A204.1 (cell line): ENCODE results near the gene CYP46A1.

Experiments used
- FAIRE-seq: peaks from 2 replicates; lab custom pipeline; 2012; peaks lifted over from hg19 to GRCh38; lab: Jason Lieb, UNC

The CYP46A1 gene

DNA sequence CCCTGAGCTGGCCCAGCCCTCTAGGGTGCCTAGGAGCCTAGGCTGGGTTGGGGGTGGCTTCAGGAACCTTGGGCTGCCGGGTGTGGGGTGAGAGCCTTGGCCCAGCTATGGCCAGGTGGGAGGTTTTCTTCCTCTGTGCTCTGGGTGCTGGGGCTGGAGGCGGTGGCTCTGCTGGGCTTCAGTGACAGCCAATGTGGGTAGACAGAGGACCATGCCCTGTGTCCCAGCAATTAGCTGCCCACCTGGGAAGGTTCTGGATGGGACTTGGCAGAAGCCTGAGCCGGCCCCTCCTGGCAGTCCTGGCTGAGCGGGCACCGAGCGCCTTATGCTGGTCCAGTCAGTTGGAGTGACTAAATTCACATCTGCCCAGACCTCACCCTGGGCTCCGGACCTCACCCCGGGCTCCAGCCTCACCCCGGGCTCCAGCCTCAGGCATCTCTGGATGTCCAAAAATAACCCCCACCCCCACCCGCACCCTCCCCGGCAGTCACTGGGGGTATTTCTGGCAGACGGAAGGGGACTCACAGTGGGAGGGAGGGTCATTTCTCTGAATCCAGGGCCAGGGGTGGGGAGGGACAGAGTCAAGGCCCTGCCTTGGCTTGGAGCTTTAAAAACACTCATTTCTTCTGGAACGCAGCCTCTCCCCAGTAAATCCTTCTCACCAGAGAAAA, 46.9 kb downstream of the CYP46A1 start:
- no peak for FAIRE-seq

DNA sequence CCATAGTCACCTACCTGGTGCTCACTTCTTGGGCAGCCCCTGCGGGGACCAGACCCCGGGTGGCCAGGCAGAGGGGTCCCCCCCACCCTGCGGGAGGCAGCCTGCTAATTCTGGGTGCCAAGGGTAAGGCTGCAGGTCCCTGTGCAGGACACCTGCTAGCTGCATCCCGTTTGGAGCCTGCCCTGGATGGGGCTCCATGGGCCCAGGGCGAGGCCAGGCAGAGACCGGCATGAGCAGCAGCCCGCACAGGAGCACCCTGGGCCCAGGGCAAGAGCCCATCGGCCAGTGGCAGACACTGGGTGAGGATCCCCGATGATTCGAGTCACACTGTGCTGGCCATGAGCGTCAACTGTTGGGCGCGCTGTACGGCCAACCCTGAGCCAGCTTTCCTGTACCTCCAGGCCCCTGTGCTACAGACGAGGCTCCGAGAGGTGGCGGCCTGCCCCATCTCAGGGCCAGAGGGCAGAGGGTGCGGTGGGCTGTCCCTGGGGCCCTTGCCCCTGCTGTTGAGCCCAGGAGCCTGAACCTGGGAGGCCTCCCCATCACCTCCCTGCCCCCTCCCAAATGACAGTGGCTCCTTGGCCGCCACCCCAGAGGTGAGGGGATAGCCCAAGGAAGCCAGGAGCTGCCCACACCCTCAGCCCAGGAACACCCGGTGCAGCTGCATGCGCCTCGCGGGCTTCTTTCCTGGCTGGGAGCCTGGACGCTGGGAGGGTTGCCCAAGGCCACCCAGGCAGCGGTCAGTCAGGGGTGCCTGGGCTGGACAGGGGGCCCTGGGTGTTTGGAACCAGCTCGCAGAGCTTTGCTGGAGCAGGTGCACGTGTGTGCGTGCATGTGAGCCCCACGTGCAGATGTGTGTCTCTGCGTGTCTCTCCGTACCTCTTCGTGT, 47.7 kb downstream of the CYP46A1 start:
- no peak for FAIRE-seq

DNA sequence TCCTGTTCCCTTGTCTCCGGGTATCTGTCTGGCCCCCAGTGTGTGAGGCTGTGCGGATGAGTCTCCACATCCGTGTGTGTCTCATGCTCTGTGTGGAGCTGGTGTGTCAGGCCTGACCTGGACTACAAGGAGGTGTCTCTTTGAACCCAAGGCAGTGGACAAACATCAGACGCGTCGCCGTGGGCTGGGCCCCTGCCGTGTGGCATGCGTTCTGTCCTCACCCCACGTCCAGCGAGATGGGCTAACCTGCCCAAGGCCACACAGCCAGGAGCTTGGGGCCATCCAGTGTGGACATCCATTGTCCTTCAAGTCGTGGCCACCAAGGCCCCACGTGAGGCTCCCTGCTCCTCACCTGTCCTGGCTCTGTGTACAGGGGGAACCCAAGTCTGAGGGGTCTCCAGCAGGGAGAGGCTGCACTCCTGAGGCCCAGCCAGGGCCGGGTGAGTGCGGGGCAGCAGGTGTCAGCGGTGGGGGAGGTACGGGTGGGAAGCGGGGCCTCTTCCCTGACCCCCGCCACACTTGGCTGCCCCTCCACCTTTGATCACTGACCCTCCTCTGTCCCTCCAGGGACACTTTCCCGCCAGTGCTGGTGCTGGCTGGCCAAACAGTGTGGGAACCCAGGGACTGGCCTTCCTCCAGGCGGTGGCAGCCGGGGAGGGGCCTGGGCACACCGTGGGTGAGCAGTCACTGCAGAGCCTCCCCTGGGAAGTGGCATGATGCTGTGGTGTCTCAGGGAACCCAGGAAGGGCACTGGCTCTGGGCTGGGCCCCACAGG, 48.5 kb downstream of the CYP46A1 start:
- no peak for FAIRE-seq

DNA sequence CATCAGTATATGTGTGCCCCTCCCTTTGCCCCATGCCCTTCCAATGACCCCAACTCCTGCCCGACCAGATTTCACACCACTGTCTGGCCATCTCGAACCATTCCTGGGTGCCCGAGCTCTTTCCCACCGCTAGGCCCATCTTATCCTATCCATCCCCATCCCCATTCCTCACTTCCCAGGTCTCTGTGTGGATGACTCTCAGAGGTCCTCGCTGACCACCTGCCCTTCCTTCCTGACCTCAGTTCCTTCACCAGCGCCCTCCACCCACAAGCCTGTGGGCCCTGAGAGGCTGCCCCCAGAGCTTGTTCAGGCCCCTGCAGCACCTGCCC, 49.1 kb downstream of the CYP46A1 start:
- no peak for FAIRE-seq

DNA sequence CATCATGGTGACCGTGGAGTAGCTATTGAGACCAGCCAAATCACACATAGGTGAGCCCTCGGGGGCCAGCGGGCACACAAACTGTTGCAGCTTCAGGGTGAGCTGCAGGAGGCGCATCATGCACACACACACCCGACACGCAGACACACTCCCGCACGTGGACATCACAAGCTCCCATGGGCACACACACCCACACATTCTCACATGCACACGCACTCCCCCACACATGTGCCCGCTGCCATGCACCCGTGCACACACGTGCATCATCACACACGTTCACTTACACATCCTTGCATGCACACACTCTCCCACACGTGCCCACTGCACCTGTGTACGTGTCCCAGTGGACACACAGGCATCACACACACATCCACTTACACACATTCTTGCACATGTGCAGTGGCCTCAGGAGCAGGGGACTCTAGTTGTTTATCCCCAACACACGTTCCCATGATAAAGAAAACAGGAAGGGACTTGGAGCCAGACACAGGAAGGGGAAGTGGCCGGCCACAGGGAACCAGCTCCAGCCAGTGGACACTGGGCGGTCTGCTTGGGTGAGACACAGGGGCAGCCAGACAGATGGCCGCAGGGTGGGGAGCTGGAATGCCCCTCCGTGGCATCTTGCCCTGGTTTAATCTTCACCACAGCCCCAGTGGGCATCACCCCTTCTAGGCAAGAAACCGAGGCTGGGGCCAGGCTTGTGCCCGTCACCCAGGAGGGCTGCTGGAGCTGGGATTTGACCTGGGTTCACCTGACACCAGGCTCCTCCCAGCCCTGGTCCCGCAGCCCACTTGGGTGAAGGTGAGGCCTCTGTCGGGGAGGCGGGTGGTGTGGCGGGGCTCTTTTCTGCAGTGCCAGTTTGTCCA, 49.7 kb downstream of the CYP46A1 start:
- FAIRE-seq = no peak

DNA sequence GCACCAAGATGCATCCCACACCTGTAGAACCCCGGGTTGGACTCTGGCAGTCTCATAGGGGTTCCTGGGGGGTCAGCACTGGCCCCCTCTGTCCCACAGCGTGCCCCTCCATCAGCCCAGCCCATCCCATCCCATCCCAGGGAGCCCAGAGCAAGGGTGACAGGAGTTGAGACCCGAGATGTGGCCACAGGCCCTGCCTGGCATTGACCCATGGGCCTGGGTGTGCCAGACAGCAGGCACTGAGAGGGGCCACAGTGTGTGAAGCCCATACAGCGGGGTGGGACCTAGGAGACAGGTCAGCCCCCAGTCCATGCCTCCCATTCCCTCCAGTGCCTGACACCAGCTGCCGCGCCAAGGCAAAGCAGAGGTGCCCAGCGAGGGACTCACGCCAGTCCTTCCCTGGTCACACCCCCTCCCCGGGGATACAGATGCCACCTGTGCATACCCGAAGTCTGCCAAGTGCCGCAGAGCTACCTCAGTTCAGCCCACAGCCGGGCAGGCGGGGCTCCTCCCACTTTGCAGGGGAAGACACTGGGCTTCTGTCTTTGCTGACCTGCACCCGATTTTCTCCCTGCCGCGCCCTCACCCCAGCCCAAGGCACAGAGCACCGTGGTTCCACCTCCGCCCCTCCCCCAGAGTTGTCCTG, 50.4 kb downstream of the CYP46A1 start:
- FAIRE-seq = no peak

DNA sequence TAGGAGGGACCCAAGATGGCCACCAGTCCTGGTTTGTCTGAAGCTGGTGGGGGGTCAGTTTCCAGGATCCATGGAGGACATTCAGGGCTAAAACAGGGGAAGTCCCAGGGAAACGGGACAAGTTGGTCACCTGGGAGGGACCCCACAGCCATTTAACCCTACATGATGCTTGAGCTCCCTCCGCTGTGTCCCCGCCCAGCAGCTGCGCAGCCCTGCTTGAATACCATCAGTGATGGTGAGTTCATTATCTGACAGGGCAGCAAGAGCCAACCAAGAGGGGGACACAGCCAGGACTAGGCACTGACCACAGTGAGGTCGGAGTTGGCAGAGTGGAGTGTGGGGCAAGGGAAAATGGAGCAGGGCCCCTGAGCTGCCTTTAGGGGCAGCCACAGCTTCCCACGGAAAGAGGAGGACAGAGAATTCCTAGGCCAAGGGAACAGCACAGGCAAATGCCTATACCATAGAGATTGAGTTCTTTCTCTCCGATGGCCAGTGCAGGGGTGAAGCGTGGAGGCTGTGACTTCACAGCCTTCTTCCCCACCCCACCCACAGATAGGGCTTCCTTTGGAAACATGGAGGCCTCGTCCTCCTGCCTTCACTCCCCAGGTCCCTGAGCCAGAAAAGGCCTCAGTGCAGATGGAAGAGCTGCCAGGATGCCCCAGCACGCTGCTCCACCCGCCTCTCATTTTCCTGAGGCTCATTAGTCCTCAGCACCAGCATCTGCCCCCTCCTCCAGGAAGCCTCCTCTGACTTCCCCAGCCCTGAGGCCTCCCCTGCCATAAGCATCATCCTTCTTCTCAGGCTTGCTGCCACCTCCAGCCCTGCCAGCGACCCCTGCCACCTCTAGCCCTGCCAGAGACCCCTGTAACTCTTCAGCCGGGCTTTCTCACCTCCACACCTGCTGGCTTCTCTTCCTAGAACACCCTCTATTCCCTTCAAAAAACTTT, 51.4 kb downstream of the CYP46A1 start:
- FAIRE-seq = no peak

DNA sequence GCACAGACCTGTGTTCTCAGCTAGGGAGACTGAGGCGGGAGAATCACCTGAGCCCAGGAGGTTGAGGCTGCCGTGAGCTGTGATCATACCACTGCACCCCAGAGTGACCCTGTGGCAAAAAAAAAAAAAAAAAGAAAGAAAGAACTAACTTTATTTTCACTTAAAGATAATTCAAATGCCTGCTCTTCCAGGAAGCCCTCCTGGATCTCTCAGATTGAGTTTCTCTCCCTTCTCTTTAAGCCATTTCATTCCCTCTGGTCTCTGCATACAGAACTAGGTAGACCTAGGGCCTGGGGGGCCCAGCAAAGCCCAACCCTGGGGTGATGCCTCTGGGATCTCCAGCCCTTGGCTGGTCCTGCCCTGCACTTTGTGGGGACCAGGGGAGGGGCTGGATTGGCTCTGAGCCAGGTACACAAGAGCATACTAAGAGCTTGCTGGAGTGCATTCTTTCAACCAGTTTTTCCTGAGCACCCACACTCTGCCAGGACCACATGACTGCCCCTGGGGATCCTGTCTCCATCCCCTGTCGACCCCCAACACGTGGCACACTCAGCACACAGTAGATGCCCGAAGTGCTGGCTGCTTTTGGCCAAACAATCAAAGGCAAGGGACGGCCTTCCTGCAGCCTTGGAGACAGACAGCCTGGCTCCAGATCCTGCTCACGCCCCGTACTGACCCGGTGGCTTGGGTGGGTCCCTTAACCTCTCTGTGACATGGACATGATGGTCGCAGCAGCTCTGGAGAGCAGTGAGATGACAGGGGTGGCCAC, 52.7 kb downstream of the CYP46A1 start:
- no peak for FAIRE-seq

DNA sequence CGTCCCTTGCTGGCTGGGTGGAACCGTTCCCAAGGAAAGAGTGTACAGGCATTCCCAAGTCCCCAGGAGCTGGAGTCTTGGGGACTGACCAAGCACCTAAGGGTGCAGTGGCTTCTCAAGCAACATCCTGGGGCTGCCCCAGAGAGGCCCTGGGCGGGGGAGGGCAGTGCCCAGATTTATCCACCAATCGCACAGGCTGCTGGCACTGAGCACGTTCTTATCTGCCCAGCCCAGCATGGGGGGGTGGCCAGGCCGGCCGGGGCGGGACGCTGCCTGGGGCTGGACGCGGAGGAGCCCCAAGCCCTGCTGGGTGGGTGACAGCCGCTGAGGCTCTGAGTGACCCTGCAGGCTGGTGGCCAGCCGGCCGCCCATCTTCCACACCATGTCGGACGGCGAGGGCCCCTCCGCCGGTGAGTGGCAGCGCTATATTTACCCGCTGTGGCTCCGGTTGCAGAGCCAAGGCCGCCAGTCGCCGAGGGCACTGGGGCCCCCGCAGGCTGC, 53.4 kb downstream of the CYP46A1 start:
- FAIRE-seq = peak; percentile 71

DNA sequence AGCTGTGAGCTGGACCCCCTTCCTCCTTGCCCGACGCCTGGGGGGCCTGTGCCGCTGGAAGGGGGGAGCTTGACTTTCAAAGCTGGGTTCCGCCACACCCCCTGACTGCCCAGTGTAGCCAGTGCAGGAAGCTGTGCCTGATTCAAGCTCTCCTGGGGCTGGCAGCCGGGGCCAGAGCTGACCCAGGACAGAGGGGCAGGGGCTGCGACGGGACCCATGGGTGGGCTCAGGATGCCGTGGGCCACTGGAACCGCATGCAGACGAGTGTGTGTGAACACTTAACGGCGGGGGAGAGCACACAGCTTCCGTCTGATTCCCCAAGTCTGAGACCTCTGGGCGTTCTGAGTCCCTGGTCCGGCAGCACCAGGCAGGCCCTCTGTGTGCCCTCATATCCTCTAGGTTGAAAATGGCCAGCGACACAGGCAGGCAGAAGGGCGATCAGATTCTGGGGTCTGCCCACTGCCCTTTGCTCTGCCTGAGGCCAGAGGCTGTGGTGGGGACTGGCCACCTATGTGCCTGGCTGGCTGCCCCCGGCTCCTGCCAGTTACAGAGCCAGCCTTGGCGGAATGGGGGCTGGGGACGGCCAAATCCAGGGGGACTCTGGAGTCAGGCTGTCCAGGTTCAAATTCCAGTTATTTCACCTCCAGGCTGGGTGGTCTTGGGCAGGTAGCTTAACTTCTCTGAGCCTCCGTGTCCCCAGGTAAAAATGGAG, 54.0 kb downstream of the CYP46A1 start:
- no peak for FAIRE-seq

DNA sequence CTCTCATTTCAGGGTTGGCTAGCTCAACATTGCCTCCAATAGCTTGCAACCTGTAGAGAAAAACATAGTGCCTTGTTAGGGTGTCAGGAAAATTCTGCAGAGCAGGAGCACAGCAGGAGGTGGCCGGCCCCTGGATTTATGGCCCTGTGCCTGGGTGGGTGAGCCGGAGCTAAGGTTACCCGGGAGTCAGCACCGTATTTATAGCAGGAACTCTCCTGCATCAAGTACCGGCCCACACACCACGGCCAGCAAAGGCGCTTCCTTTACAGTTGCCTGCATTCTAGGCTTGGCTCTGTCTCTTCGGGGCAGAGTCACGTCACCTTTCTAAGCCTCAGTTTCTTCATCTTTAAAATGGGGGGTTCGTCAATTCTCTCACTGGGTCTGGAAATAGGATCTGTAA, 56.3 kb downstream of the CYP46A1 start:
- FAIRE-seq = no peak

DNA sequence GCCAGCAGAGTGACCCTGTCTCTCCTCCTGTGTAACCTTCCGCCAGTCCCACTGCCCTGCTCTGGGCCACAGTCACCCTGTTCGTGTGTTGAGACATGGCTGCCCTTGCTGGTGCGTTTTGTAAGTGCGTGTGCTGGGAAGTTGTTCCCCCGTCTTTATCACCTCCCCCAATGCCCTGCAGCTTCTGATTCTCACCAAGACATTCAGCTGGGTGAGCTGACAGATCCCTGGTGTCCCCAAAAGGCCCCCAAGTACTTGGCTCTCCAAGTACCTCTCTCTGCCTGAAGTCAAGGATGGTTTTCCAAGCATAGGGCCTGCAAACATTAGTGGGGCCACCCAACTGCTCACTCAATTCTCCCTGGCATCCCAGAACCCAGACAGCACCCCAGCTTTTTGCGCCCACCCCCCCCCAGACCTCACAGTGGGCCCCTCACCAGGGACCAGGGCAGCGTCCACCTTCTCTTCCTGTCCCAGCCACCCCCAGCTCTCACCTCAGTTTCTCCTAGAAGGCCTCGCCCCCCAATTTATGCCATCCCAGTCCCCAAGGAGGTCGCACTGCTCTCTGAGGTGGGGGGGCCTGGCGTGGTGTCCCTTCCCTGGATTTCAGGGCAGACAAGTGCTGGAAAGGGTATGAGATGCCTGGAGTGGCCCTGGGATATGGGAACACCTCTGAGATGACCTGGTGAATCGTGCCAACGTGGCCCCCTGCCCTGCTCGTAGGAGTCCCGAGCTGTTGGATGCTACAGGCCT, 57.3 kb downstream of the CYP46A1 start:
- FAIRE-seq = no peak

DNA sequence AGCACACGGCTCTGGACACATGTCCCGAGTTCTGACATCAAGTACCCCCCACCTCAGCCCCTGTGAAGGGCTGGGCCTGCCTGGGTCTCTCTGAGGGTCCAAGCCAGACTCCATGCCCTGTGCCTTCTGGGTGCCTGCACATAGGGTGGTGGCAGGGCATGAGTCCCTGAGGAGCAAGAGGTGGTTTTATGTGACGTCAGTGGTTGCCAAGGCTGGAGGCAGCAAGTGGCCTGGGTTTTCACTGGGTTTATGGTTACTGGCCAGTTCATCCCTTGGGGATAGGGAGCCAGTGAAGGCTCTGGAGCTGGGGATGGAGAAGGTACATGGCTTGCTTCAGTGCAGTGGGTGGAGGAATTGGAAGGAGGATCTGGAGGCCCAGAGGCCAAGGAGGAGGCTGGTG, 58.0 kb downstream of the CYP46A1 start:
- no peak for FAIRE-seq

DNA sequence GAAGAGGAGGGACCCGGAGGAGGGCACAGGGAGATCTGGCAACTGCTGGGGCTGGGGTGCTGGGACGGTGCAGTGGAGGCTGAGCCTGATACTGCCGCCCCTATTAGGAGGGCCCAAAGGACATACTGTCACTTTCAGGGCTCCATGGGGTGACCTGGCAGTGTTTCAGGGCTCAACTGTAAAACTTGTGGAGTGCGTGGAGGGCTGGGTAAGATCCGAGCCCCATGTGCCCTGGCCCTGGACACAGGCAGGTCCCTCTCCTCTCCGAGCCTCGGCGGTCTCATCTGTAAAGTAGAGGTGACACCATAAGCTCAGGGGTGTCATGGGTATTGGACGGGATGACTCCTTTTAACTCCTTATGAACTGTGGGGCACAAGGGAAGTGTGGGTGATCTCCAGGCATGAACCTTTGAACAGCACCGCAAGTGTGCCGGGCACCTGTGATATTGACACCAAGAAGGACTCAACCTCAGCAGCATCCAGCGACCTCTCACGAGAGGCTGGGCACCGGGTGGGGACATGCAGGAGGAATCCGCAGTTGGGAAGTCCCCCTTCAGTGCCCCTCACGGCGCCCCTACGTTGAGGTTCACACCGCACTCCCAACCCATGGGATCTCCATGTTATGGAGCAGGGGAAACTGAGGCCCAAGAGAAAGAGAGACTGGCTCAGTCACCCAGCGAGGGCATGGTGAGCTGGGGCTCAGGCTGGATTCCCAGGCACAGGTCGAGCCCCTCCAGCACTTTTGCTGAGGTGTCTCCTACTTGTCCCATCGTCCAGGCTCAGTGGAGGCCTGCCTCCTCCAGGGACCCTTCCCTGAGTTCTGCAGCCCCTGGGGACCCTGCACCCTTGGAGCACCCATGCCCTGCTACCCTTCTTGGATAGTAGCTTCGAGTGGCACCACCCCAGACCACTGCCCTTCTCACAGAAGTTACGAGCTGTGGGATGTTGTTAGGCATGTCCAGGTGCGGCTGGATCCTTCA, 58.7 kb downstream of the CYP46A1 start:
- FAIRE-seq = no peak

DNA sequence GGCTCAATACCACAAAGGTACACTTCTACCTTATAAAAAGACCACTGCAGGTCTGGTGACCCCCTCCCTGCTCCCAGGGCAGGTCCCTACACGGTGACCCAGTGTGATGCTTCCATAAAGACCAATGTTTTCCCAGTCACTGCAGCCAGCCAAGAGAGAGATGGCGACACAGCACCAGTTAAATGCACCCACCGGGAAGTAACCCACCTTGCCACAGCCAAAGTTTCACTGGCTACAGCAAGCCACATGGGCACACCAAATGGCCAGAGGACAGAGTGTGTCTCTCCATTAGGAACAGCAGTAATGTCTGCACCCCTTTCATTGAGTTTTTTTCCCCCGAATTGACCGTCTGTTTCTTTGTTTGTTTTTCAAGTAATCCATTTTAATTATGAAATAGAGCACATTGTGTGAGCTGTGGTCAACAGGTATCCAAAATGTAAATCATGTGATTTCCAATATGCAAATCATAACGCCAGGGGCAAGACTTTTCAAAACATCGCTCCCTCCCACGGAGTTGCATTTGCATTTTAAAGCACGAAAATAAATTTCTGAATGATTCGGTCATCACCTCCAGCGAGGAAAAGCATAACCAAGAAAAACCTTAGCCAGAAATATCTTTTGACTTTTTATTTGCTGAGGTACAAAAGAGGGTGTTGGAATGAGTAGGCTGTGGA, 60.2 kb downstream of the CYP46A1 start:
- no peak for FAIRE-seq

DNA sequence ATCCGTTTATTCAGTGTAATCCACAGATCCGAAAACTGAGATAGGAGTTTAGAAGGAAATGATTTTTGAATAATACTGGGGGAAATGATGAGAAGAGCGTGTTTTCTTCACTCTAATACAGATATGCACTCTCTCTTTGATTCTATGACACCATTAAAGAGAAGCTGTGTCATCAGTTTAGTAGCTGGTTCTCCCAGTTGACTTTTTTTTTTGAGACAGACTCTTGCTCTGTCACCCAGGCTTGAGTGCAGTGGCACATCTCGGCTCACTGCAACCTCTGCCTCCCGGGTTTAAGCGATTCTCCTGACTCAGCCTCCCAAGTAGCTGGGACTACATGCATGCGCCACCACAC, 60.8 kb downstream of the CYP46A1 start:
- FAIRE-seq = no peak
